HCT116 (cell line): ENCODE results near the gene SH3TC1. TPM values are rescaled to one million over a fixed set of nuclear protein-coding genes. Genes with fewer than 3 reads are reported as not detected.

Experiments
- ATAC-seq: fragments of 200-7000 bp; cut with Tn5 transposase; 2 replicates; pipeline ENCODE4 v1.9.1; 2020; ENCODE audit warnings: mild to moderate bottlenecking, moderate library complexity
- BruUV-seq: library from RNA; stranded (reverse); fragments of 400-500 nt; replicated peaks from 2 replicates; lab custom pipeline; 2021; lab: Mats Ljungman, UMichigan
- CTCF ChIA-PET: fragments of 300-600 bp; sonication (Branson Sonifier 250); formaldehyde crosslinking; loops from one replicate; lab custom pipeline; 2021; ENCODE audit warnings: antibody characterized with exemption; lab: Charles Lee
- POLR2A ChIA-PET: fragments of 300-600, 350-600 bp; sonication (Branson Sonifier 250); formaldehyde crosslinking; loops from one replicate; lab custom pipeline; 2021; ENCODE audit warnings: antibody characterized with exemption; lab: Charles Lee
- RAD21 ChIA-PET, 2 experiments: fragments of 300-600 bp; sonication (Branson Sonifier 250); formaldehyde crosslinking; loops; one replicate each; lab custom pipeline; 2023; ENCODE audit warnings: low total read pairs in 2 of 2; ENCODE audit not compliant: uncharacterized antibody in 2 of 2, unreplicated experiment in 2 of 2, low non-redundant PET in 1 of 2; lab: Charles Lee
- DNase-seq: peaks from one replicate; pipeline ENCODE4 v3.0.0-alpha.2; 2010; ENCODE audit warnings: low read depth, low spot score
- H2AFZ ChIP-seq: fragments of 200-600 bp; shearing (Covaris generic), sonication (generic); 2 replicates; pipeline ENCODE4 v1.6.1; 2017; ENCODE audit warnings: low read depth, mixed run types, mixed read lengths, antibody characterized with exemption, low read length; ENCODE audit not compliant: poor library complexity, severe bottlenecking
- H3K27ac ChIP-seq: 2 replicates; pipeline ENCODE4 v1.5.1; 2012; ENCODE audit warnings: low read depth, low read length
- H3K27me3 ChIP-seq: fragments of 200-600 bp; sonication (generic); 2 replicates; pipeline ENCODE4 v1.6.1; 2016; ENCODE audit warnings: mixed run types, low read length, mixed read lengths; ENCODE audit not compliant: insufficient read depth
- H3K36me3 ChIP-seq, 2 experiments: fragments of 200-500 bp in 1 of 2; fragments of 200-600 bp in 1 of 2; sonication (Bioruptor generic) in 1 of 2; sonication (generic) in 1 of 2; 2 replicates each; pipeline versions ENCODE4 v1.5.1 to v1.6.1; 2014 to 2016; ENCODE audit warnings: low read length in 2 of 2, inconsistent platforms in 1 of 2, mixed read lengths in 1 of 2, mixed run types in 1 of 2; ENCODE audit not compliant: insufficient read depth in 2 of 2, control insufficient read depth in 1 of 2
- H3K4me1 ChIP-seq, 2 experiments: fragments of 200-600 bp in 1 of 2; sonication (generic) in 1 of 2; 2 replicates each; pipeline versions ENCODE4 v1.5.1 to v1.6.1; 2012 to 2017; ENCODE audit warnings: low read length in 2 of 2, inconsistent platforms in 1 of 2, mild to moderate bottlenecking in 1 of 2, mixed read lengths in 1 of 2, mixed run types in 1 of 2, moderate library complexity in 1 of 2; ENCODE audit not compliant: insufficient read depth in 2 of 2, control insufficient read depth in 1 of 2
- H3K4me2 ChIP-seq: fragments of 200-600 bp; sonication (generic); 2 replicates; pipeline ENCODE4 v1.6.1; 2017; ENCODE audit warnings: mixed run types, low read length, mixed read lengths
- H3K4me3 ChIP-seq, 2 experiments: fragments of 200-600 bp in 1 of 2; sonication (generic) in 1 of 2; replicated peaks in 1 of 2; 2 replicates each; pipeline ENCODE4 v1.5.1; 2011 to 2016; ENCODE audit warnings: low read length in 2 of 2, control low read depth in 1 of 2, low read depth in 1 of 2, mild to moderate bottlenecking in 1 of 2, mixed read lengths in 1 of 2, mixed run types in 1 of 2
- H3K79me2 ChIP-seq: fragments of 200-600 bp; sonication (generic); 2 replicates; pipeline ENCODE4 v1.6.1; 2017; ENCODE audit warnings: mild to moderate bottlenecking, mixed run types, low read length, moderate library complexity, mixed read lengths; ENCODE audit not compliant: insufficient read depth
- H3K9ac ChIP-seq: fragments of 200-600 bp; sonication (generic); 2 replicates; pipeline ENCODE4 v1.6.1; 2016; ENCODE audit warnings: low read length, mixed read lengths
- H3K9me2 ChIP-seq: fragments of 200-600 bp; sonication (generic), shearing (Covaris generic); 2 replicates; pipeline ENCODE4 v1.6.1; 2017; ENCODE audit warnings: mixed run types, mild to moderate bottlenecking, moderate library complexity; ENCODE audit not compliant: insufficient read depth
- H3K9me3 ChIP-seq, 2 experiments: fragments of 200-500 bp in 1 of 2; fragments of 200-600 bp in 1 of 2; sonication (Bioruptor generic) in 1 of 2; sonication (generic) in 1 of 2; 2 replicates each; pipeline ENCODE4 v1.6.1; 2014 to 2017; ENCODE audit warnings: low read length in 2 of 2, mixed read lengths in 2 of 2, inconsistent platforms in 1 of 2, low read depth in 1 of 2, mild to moderate bottlenecking in 1 of 2, mixed run types in 1 of 2, moderate library complexity in 1 of 2; ENCODE audit not compliant: control insufficient read depth in 1 of 2, insufficient read depth in 1 of 2
- H4K20me1 ChIP-seq: fragments of 200-600 bp; sonication (generic), shearing (Covaris generic); 2 replicates; pipeline ENCODE4 v1.6.1; 2017; ENCODE audit warnings: mixed run types, mild to moderate bottlenecking, moderate library complexity; ENCODE audit not compliant: insufficient read depth
- EGR1 ChIP-seq: IDR thresholded peaks from 2 replicates; pipeline ENCODE4 v1.6.1; 2012; ENCODE audit warnings: low read depth
- ELF1 ChIP-seq: IDR thresholded peaks from 2 replicates; pipeline ENCODE4 v1.6.1; 2012; ENCODE audit warnings: low read depth, borderline replicate concordance
- EZH2 ChIP-seq: fragments of 200-600 bp; sonication (generic); IDR thresholded peaks from 2 replicates; pipeline ENCODE4 v1.6.1; 2017; ENCODE audit warnings: antibody characterized with exemption, mixed run types
- EZH2phosphoT487 ChIP-seq: fragments of 200-600 bp; IDR thresholded peaks from 2 replicates; pipeline ENCODE4 v1.6.1; 2018; ENCODE audit warnings: antibody characterized with exemption, borderline replicate concordance
- POLR2AphosphoS5 ChIP-seq: IDR thresholded peaks from 2 replicates; pipeline ENCODE4 v1.6.1; 2011; ENCODE audit warnings: mild to moderate bottlenecking, low read depth, low read length, moderate library complexity
- SP1 ChIP-seq: IDR thresholded peaks from 2 replicates; pipeline ENCODE4 v1.6.1; 2012; ENCODE audit warnings: low read depth
- SRF ChIP-seq: IDR thresholded peaks from 2 replicates; pipeline ENCODE4 v1.6.1; 2012; ENCODE audit warnings: low read depth
- TCF7L2 ChIP-seq: IDR thresholded peaks from 2 replicates; pipeline ENCODE4 v1.7.0; 2011; ENCODE audit warnings: borderline replicate concordance, inconsistent platforms; ENCODE audit not compliant: insufficient read depth, insufficient read length; ENCODE audit errors: extremely low read depth
- YY1 ChIP-seq: IDR thresholded peaks from 2 replicates; pipeline ENCODE4 v1.6.1; 2011; ENCODE audit warnings: low read length, low read depth, moderate library complexity, mild to moderate bottlenecking; ENCODE audit not compliant: insufficient replicate concordance; ENCODE audit errors: extremely low read depth
- ZFX ChIP-seq: fragments of 450-650 bp; IDR thresholded peaks from 2 replicates; pipeline ENCODE4 v1.6.1; 2017
- intact Hi-C: fragments of 100-400 bp; cut with micrococcal nuclease; formaldehyde crosslinking; loops from 2 replicates; pipeline ENCODE4 v1.10.0; 2022
- total RNA-seq: library from RNA; stranded (reverse); gene quantifications from one replicate; pipeline ENCODE4 v1.2.1, GENCODE V29; 2021; ENCODE audit not compliant: unreplicated experiment
- TF ChIP-seq, protein P1 (sequence below): IDR thresholded peaks from 2 replicates; pipeline ENCODE4 v1.6.1; 2012
- TF ChIP-seq, protein P2 (sequence below), 3 experiments: fragments of 200-600 bp in 1 of 3; sonication (generic) in 1 of 3; IDR thresholded peaks in 2 of 3; conservative IDR thresholded peaks in 1 of 3; 2 replicates each; pipeline ENCODE4 v1.5.1; 2012 to 2017; ENCODE audit warnings: low read depth in 2 of 3, low read length in 2 of 3, antibody characterized with exemption in 1 of 3, borderline replicate concordance in 1 of 3, control low read depth in 1 of 3, mild to moderate bottlenecking in 1 of 3, mixed read lengths in 1 of 3, mixed run types in 1 of 3, moderate library complexity in 1 of 3; ENCODE audit not compliant: insufficient read depth in 1 of 3

Gene SH3TC1
- total RNA-seq, 1 experiment from 2014 or later, result 12.5 TPM

DNA sequence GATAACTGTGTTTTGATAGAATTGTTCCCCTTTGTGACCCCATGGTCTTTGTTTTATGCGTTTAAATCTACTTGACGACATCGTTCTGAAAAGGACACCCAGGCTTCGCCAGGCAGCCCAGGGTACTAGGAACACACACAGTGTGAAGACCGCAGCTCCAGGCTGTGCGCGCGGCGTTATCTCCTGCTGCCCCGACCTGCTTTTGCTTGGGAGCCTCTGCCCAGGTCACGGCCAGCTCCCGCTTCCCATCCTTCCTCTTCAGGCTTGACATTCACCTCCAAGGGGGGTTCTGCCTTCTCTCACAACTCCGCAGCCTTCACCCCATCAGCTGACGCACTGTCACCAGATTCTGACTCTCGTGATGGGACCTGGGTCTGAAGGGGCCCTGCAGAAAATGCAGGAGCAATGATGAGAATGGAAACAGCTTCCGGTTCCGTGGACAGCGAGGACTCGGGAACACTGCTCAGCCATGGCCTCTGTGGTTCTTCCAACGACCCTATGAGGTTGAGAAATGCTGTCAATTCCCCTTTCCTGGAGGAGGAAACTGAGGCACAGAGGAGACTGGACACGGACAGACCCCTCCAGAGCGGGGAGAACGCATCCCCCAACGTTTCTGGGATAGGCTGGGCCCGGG lies 69.9 kb downstream of the SH3TC1 start:
- Histone ChIP-seq H3K9ac (no peak overlapping the region), H3K79me2 (no peaks in the 10 kb centered on the region), H3K4me3 (no peak overlapping the region), H4K20me1 (no peaks in the 10 kb centered on the region), H2AFZ (no peak overlapping the region), H3K36me3 (no peaks in the 10 kb centered on the region), H3K27ac (no peak overlapping the region), H3K9me2 (no peaks in the 10 kb centered on the region), H3K4me2 (no peak overlapping the region), H3K27me3 (no peaks in the 10 kb centered on the region), H3K9me3 (no peaks in the 10 kb centered on the region), H3K4me1 (no peaks in the 10 kb centered on the region)
- no TSS peak for BruUV-seq
- intact Hi-C loops, result no loop called here
- DNase-seq (no peak), ATAC-seq (no peak)
- POLR2A ChIA-PET, result no interaction called here
- CTCF ChIA-PET, result interaction anchor here (3.5 kb wide), 1 partner anchor 134 kb away, joined by 34 read pairs; no protein-coding TSS in a partner anchor
- TF ChIP-seq TCF7L2 (no peak), ZFX (no peak), ELF1 (no peak), EZH2 (no peak), EZH2phosphoT487 (no peak), EGR1 (no peak), SP1 (no peak), POLR2AphosphoS5 (no peak), YY1 (no peak), SRF (no peak)
- TF ChIP-seq, protein P1, sequence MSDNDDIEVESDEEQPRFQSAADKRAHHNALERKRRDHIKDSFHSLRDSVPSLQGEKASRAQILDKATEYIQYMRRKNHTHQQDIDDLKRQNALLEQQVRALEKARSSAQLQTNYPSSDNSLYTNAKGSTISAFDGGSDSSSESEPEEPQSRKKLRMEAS, result no peak
- TF ChIP-seq, protein P2, sequence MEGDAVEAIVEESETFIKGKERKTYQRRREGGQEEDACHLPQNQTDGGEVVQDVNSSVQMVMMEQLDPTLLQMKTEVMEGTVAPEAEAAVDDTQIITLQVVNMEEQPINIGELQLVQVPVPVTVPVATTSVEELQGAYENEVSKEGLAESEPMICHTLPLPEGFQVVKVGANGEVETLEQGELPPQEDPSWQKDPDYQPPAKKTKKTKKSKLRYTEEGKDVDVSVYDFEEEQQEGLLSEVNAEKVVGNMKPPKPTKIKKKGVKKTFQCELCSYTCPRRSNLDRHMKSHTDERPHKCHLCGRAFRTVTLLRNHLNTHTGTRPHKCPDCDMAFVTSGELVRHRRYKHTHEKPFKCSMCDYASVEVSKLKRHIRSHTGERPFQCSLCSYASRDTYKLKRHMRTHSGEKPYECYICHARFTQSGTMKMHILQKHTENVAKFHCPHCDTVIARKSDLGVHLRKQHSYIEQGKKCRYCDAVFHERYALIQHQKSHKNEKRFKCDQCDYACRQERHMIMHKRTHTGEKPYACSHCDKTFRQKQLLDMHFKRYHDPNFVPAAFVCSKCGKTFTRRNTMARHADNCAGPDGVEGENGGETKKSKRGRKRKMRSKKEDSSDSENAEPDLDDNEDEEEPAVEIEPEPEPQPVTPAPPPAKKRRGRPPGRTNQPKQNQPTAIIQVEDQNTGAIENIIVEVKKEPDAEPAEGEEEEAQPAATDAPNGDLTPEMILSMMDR (IDR thresholded peaks at IDR 0.05 in 2 of 3, conservative IDR thresholded peaks at IDR 0.05 in 1 of 3; ENCODE audit: borderline replicate concordance in 1 of 3, insufficient read depth in 1 of 3, low read depth in 2 of 3, low read length in 2 of 3), result no peak
- RAD21 ChIA-PET, result no interaction called here
